GM19238 (cell line): Measurements from ENCODE around the gene PDE1A.
"Not testable (repeated sequence)": the region's sequence is repeated elsewhere in the genome, so short reads cannot be mapped to it uniquely, and the experiment has no call there.

Source experiments
- DNase-seq: peaks from one replicate; pipeline ENCODE4 v3.0.0; 2011; ENCODE audit warnings: low spot score; ENCODE audit not compliant: insufficient read length

PDE1A gene

DNA sequence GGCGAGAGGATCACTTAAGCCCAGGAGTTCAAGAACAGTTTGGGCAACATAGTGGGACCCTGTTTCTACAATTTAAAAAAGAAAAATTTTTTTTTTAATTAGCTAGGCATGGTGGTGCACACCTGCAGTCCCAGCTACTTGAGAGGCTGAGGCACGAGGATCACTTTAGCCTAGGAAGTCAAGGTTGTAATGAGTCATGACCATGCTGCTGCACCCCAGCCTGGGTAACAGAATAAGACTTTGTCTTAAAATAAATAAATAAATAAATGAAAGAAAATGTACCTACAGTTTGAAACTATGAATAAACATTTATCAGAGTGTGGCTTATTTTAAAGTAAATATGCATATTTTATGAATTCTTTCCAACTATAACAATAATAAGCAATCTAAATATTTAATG is 16.7 kb downstream of the PDE1A start:
- DNase-seq: no peak

DNA sequence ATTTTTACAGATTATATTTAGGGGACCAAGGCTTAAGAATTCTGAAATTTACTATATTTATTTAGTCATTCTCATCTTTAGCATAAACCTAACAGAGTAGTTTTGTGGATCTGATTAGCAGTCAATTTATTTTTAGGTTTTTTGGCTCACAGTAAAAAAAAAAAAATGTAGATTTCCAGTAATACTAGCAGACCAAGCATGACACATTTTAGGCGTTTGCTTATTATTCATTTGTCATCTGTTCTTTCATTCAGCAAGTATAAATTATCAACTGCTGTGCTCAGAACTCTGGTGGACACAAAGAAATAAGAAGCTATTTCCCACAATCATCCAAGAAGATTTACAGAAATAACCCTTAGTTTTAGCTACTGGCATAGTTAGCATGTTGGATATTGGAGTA is 20.6 kb downstream of the PDE1A start:
- no peak for DNase-seq

DNA sequence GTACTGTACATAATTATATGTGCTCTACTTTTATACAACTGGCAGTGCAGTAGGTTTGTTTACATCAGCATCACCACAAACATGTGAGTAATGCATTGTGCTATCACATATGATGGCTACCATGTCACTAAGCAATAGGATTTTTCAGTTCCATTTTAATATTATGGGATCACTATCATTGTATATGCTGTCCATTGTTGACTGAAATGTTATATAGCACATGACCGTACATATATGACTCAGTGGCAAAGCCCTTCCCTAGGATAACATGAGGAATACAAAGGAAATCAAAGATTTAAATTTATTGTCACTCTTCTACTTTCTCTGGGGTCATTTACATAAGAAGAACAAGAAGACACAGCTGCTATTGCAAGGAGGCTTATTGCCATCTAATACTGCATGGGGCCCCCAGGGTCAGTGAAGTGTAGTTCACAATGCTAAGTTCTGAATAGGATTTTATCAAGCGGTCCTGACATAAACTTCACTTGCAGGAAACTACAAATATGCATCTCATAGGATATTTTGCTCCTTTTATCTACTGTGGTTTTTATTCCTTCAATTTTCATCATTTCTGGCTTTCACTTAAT is 21.8 kb downstream of the PDE1A start:
- DNase-seq: no peak

DNA sequence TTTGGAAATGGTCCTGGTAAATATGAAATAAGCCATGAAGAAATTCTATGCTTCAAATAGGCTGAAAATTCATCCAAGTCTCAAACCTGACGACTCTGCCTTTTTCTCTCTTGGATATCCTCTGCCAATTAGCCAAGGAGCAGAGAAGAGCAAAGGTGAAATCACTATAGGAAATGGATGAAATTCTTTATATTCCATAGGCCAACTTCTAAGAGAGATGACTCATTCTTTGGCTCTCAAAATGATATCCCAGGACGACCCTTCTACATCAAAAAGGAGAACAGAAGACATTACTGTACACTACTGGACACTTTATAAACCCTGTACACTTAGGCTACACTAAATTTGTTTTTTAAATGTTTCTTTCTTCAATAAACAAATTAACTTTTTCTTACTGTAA is 22.7 kb downstream of the PDE1A start:
- DNase-seq: no peak

DNA sequence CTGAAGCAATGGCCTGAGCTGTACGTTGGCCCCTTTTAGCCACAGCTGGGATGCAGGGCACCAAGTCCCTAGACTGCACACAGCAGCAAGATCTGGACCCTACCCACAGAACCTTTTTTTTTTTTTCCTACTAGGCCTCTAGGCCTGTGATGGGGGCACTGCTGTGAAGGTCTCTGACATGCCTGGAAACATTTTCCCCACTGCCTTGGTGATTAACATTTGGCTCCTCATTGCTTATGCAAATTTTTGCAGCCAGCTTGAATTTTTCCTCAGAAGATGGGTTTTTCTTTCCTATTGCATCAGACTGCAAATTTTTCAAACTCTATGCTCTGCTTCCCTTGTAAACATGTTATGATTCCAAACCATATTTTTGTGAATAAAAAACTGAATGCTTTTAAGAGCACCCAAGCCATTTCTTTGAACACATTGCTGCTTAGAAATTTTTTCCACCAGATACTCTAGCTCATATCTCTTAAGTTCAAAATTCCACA is 33.5 kb downstream of the PDE1A start:
- no peak for DNase-seq

DNA sequence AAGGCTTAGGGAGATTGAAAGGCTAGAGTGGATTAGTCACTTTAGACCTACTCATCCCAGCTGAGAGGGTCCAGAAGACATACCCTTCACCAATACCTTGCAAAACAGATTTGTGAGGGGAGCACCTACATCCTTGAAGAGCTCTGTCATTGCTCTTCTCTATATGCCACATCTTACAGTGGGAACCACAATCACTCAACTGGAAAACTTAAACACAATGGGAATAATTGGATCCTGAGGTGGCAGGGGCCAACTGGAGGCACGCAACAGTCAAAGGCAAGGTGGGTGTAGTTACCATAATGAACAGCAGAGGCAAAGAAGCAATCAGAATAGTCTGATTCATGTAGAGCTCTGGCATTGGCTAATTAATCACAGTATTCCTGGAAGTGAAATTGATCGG is 35.4 kb downstream of the PDE1A start:
- no peak for DNase-seq

DNA sequence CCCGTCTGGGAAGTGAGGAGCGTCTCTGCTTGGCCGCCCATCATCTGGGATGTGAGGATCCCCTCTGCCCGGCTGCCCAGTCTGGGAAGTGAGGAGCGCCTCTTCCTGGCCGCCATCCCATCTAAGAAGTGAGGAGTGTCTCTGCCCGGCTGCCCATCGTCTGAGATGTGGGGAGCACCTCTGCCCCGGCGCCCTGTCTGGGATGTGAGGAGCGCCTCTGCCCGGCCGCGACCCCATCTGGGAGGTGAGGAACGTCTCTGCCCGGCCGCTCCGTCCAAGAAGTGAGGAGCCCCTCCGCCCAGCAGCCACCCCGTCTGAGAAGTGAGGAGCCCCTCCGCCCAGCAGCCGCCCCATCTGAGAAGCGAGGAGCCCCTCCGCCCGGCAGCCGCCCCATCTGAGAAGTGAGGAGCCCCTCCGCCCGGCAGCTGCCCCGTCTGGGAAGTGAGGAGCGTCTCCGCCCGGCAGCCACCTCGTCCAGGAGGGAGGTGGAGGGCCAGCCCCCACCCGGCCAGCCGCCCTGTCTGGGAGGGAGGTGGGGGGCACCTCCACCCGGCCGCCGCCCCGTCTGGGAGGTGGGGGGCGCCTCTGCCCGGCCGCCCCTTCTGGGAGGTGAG is 40.5 kb downstream of the PDE1A start:
- not testable (repeated sequence) for DNase-seq

DNA sequence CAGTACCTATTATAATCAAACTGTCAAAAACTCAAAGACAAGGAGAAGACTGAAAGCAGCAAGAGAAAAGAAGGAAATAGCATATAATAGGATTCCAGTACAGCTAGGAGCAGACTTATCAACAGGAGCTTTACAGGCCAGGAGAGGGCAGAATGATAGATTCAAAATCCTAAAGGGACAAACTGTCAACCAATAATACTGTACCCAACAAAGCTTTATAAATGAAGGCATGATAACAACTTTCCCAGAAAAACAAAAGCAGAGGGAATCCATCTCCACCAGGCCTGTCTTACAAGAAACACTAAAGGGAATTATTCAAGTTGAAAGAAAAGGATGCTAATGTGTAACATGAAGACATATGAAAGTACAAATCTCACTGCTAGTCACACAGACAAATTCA is 42.0 kb downstream of the PDE1A start:
- no peak for DNase-seq

DNA sequence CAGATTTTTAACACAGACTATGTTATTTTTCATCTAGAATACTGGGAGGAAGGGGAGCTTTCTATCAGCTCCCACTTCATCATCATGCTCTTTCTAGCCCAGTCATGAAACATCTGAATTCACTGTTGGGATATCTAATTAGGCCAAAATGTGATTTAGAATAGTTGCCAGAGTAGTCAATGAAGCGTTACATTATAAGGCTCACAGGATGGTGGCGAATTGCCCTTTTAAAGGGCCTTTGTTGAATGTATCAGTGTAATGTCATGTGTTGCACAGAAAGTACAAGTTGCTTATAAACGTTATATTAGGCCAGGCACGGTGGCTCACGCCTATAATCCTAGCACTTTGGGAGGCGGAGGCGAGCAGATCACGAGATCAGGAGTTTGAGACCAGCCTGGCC is 45.6 kb downstream of the PDE1A start:
- no peak for DNase-seq

DNA sequence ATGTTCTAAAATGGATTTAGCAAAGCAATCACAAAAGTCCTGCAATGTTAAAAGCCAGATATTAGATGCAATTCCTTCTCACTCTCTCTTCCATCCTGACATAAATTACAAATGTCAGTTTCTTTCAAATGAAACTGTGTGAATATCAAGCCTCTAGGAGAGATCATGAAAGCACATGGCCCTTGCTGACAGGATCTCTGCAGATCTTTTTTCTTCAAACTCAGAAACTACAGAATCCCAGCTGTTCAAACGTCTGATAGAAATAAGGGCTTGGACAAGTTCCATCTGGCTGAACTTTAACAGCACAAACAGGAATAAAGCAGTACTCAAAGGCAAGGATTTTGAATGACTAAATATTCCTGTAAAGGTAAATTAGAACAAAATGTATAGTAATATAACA is 47.6 kb downstream of the PDE1A start:
- DNase-seq: no peak

DNA sequence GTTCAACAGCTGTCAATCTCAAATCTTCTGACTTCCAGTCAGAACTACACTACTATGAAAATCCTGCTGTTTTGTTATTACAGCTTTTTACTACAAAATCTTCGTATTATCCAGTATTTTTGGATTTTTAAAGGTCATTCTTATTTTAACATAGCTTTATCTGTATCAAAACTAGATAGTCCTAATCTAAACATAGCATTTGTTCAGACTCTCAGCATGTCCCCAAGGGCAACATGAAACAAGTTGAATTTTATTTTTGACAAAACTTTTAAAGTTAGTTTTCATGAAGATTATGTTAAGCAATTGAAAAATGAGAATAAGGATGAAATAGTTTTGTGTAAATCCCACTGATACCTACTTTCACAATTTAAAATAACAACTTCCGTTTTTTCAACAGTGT is 48.1 kb downstream of the PDE1A start:
- DNase-seq: no peak

DNA sequence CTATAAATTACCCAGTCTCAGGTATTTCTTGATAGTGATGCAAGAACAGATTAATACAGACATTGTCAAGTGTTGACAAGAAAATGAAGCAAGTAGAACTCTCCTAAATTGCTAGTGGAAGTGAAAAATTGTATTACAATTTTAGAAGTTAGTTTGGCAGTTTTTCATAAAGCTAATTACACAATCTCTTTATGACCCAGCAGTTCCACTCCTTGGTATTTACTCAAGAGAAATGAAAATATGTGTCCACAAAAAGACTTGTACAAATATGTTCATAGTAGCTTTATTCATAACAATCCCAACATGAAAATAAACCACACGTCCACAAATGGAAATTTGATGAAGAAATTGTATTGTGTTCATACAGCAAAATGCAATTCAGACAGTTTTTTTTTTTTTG is 49.4 kb downstream of the PDE1A start:
- DNase-seq: no peak

DNA sequence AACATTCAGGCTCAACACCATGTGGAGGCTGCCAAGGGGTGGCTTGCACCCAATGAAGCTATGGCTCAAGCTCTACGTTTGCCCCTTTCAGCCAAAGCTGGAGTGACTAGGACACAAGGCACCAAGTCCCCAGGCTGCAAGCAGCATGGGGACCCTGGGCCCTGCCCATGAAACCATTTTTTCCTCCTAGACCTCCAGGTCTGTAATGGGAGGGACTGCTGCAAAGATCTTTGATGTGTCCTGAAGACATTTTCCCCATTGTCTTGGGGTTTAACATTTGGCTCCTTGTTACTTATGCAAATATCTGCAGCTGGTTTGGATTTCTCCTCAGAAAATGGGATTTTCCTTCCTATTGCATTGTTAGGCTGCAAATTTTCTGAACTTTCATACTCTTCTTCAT is 51.0 kb downstream of the PDE1A start:
- no peak for DNase-seq

DNA sequence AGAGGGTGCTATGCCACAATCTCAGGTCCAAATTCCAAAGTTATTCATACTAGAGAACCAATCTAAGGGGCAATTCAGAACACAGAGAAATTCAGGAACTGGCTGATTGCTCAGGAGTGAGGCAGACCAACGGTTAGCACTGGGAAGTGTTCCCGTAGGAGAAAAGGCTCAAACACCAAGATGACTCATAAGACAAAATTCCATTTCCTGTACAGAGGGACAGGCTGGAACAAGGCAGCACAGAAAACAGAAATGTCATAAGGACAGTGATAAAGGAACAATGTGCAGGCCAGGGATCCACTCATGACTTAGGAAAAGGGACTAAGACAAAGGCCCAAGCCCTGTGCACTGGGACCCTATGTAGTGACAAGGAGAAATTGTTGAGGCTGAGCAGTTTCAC is 54.2 kb downstream of the PDE1A start:
- DNase-seq: no peak

DNA sequence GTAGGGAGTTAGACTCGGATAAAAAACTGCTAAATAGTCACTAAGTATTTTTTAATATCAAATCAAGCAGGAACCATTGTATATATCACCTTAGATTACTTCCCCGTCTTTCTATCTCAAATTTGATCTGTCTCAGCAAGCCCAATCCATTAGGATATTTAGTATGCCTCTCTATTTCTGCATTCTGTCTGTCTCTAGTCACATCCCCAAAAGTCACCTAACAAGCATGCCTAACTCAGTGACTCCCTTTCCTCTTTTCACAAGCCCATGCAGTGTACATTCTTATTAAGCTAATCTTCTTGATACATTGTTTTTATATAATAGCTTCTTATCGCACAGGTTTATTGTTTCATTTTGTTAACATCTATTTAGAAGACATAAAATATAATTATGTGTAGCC is 57.8 kb downstream of the PDE1A start:
- DNase-seq: no peak

DNA sequence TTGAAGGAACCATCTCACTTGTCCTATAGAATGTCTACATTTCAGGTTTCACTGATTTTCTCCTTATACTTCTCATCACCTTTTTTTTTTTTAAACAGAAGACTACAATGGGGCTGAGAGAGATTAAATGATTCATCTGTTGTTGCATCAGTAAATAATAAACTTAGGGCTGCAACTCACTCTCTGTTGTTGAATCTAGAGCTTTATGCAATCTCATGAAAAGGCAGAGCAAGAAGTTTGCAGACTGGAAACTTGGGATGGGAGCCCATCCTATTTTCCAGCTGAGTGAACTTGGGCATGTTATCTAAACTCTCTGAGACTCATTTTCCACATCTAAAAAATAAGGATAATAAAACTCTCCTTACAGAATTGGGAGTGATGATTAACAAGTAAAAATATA is 58.4 kb downstream of the PDE1A start:
- no peak for DNase-seq

DNA sequence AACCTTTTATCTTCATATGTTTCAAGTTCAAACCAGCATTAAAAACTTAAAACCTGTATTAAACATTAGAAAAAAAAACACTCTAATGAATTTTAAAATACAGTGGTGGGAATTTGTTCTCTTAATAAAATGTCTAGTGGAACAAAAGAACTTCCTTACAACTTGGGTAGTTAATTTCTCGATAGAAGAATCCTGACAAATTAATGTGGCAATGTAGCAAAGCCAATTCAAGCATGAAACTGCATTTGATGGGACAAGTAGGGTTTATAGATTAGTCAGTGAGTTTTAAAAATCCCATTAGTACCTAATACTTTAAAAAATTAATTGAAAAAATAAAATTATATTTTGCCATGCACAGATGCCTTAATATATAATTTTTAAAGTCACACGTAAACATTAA is 59.4 kb downstream of the PDE1A start:
- DNase-seq: no peak

DNA sequence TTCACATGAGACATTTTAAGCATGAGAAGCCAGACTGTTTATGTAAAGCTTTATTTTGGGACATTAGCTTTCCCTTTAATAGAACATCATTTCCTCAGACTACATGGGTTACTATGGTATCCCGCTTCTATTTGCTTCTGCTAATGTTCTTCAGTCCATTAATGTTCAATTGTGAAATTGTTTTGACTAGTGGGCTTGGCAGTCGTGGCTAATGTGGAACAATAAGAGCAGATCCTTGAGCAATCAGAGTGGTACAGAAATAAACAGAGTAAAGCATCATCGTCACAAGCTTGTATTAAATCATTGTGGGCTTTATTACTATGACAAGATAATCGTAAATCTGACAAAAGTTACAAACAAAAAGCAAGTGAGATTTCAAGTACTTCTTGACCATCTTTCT is 60.2 kb downstream of the PDE1A start:
- no peak for DNase-seq

DNA sequence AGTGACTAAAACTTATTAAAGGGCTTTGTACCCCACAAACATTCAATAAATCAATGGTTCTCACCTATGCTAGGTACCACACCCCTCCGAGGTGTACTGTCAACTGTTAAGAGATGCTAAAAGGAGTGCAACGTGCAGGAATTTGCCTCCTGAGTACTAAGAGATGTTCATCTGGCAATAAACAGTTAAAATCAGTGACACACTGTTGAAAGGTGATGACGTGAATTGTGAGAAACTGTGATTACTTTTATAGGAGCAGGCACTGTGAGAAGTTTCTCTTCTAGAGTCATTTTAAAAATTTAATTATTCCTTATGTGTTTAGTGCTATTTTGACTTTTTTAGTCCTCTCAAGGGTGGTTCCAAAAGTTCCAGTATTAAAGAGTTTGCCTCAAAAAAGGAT is 61.0 kb downstream of the PDE1A start:
- DNase-seq: no peak

DNA sequence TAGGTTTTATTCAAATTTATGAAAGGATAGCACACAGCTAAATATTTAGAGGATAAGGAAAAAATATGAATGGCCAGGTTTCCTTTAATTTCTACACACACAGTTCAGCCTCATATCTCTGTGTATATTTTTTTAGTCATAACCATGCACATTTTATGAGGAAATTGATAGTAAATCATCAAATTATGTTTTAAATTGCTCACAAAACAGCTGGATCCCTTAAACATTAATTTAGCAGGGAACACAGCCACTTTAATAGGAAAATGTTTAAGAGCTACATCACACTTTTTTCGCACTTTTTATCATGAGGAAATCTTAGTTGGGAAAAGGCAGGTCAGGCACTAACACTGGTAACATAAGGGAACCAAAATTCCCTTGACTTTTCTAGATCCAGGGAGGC is 65.4 kb downstream of the PDE1A start:
- DNase-seq: no peak

DNA sequence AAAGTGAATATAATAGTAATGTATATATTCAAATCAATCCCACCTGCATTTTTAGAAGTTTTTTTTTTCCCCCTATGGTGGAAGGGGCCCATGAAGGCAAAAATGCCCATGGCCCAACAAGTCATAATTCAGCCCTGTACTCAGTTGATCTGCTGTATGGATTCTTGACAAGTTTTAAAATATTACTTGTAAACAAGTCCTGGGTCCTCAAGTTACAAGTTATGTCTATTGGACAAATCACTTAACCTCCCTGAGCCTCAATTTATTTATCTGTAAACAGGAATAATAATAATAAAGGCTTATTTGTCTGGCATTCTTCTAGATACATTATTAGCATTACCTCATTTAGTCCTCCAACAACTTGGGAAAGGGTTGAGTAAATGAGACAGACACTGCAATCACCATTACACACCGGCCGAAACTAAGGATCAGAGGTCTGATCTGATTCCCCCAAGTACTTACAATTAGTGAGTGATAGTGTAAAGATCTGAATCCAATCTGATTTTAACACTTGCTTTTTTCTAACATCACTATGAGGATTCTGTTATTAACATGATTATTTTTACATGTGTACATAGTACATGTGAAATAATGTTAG is 66.1 kb downstream of the PDE1A start:
- DNase-seq: no peak

DNA sequence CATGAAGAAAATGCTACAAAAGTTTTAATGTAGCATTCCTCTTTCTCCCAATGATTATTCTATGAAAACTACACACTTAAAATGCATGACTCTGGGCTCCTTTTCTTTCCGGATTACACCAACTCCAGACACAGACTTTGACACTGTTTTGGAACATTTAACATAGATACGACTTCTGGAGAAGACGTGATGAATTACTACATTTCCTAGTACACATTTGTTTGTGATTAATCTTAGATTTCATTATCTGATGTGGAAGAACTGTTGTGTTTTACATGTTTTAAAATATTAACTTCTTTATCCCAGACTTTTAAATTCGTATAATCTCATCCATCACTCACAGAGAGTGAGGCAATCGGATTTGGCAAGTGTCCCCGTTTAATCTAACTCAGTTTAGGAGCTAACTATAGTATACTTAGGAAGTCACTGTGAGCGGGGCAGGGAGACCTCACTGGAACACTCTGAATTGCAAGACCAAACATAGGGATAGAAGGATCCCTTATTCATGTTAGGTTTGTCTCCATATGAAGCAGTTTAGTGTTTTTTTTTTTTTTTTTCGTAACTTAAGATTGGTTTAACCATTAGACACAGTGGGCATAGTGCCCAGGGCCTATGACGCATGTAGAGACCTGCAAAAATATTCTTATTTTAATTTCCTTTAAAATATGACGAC is 66.7 kb downstream of the PDE1A start:
- no peak for DNase-seq
